Peyer's patch (tissue), 4 donors: ENCODE measurements around the gene DTX4.

Experiments used
- POLR2A ChIP-seq, 2 donors: fragments of 450-650 bp; IDR thresholded peaks; one replicate each; pipeline ENCODE4 v1.5.1; 2017; ENCODE audit warnings: antibody characterized with exemption in 2 of 2, mild to moderate bottlenecking in 2 of 2, moderate library complexity in 2 of 2
- TF ChIP-seq, protein P1 (sequence below), 6 experiments: fragments of 450-650 bp in 4 of 6; fragments of 200-600 bp in 2 of 6; sonication (generic) in 1 of 6; IDR thresholded peaks; one replicate each; pipeline ENCODE4 v1.5.1; 2017 to 2019; ENCODE audit warnings: antibody characterized with exemption in 6 of 6, mild to moderate bottlenecking in 3 of 6, moderate library complexity in 1 of 6

DNA sequence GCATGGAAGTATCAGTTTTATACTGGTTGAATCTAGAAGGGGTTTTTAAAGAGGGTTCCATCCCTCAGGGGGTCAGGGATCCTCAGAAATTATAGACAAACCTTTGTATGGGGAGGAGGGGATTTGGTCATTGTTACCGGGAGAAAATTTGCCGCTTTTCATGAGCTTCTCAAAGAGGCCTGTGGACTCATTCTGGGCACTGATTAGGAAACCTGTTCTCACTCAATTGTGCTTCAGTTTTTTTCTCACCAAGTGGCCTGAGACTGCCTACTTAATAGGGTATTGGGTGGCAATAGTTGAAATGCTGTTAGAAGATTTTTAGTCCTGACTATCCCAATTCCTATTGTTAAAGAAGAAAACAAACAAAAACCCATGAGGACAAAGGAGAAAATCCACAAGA lies 26.8 kb downstream of the DTX4 start:
- TF ChIP-seq, protein P1, sequence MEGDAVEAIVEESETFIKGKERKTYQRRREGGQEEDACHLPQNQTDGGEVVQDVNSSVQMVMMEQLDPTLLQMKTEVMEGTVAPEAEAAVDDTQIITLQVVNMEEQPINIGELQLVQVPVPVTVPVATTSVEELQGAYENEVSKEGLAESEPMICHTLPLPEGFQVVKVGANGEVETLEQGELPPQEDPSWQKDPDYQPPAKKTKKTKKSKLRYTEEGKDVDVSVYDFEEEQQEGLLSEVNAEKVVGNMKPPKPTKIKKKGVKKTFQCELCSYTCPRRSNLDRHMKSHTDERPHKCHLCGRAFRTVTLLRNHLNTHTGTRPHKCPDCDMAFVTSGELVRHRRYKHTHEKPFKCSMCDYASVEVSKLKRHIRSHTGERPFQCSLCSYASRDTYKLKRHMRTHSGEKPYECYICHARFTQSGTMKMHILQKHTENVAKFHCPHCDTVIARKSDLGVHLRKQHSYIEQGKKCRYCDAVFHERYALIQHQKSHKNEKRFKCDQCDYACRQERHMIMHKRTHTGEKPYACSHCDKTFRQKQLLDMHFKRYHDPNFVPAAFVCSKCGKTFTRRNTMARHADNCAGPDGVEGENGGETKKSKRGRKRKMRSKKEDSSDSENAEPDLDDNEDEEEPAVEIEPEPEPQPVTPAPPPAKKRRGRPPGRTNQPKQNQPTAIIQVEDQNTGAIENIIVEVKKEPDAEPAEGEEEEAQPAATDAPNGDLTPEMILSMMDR (IDR thresholded peaks at IDR 0.05) = no peak
- TF ChIP-seq POLR2A (IDR thresholded peaks at IDR 0.05) = no peak
